ENCODE results near the gene DUSP22. TPM values are rescaled to one million over a fixed set of nuclear protein-coding genes. Genes with fewer than 3 reads are reported as not detected.

DUSP22 gene
- total RNA-seq, 6 donors from 2014 or later, result 49.9 to 108 (median 63.8) TPM

DNA sequence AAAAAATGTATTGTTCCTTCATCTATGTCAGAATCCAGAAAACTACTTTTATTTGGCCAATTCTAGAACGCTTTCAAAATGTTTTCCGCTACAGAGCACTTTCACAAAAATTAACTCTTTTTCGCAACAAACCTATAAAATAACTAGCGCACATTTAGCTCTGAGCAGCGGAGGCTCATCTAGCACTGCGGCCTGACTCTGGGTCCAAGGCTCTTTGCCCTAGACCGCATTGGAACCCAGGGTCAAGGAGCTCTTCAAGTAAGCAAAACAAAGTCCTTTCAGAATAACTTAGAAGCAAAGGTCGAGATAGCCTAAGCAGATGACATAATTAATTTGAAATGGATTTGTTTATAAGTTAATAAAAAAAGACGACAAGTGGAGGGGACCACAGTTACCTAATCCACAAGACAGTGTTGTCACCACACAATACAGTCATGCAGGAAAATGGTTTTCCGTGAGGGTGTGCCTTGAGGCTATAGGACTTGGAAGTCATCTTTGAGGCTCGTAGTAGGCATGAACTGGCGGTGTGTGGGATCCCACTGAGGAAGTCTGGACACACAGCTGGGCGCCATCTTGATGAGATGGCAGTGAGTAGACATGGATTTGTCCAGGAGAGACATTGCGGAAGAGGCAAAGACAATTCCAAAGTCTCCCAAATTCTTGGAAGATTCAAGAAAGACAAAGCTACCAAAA, 70.1 kb downstream of the DUSP22 start:
- no peaks in the 10 kb centered on the region for H3K4me1 ChIP-seq
- 82 to 84% methylated on average over 14 of the region's 14 CpGs for WGBS, 2 donors
- DNase-seq, result no peak
- H3K4me3 ChIP-seq, result no peak overlapping the region
- no peak for ATAC-seq (ENCODE audit: low FRiP score in 2 of 2)
- H3K9me3 ChIP-seq, result peaks cover 0 to 10% (median 0%) of the 10 kb centered on the region in 4 donors
- H3K27ac ChIP-seq, result no peak overlapping the region
- H3K36me3 ChIP-seq, result no peaks in the 10 kb centered on the region
- no peaks in the 10 kb centered on the region for H3K27me3 ChIP-seq
- no peak for TF ChIP-seq POLR2A (IDR thresholded peaks at IDR 0.05)
- TF ChIP-seq, protein P1, sequence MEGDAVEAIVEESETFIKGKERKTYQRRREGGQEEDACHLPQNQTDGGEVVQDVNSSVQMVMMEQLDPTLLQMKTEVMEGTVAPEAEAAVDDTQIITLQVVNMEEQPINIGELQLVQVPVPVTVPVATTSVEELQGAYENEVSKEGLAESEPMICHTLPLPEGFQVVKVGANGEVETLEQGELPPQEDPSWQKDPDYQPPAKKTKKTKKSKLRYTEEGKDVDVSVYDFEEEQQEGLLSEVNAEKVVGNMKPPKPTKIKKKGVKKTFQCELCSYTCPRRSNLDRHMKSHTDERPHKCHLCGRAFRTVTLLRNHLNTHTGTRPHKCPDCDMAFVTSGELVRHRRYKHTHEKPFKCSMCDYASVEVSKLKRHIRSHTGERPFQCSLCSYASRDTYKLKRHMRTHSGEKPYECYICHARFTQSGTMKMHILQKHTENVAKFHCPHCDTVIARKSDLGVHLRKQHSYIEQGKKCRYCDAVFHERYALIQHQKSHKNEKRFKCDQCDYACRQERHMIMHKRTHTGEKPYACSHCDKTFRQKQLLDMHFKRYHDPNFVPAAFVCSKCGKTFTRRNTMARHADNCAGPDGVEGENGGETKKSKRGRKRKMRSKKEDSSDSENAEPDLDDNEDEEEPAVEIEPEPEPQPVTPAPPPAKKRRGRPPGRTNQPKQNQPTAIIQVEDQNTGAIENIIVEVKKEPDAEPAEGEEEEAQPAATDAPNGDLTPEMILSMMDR (IDR thresholded peaks at IDR 0.05), result no peak
- TF ChIP-seq EP300 (IDR thresholded peaks at IDR 0.05), result no peak
- no peak for TF ChIP-seq POLR2AphosphoS5 (IDR thresholded peaks at IDR 0.05)

DNA sequence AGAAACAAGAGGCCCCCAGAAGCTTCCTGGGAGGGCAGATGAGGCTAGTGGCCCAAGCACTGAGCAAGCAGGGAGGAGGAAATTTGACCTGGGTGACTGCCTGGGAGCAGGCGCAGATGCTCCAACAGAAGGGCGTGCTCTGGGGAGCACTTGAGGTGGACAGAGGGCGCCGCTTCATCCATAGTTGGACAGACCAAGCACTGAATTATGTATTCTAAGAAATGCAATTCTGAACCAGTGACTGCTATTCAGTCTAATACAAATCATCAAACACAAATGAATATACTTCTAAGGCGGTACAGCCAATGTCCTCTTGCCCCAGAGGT, 70.6 kb downstream of the DUSP22 start:
- TF ChIP-seq POLR2AphosphoS5 (IDR thresholded peaks at IDR 0.05) (no peak), POLR2A (IDR thresholded peaks at IDR 0.05) (no peak), EP300 (IDR thresholded peaks at IDR 0.05) (no peak)
- TF ChIP-seq, protein P1 (IDR thresholded peaks at IDR 0.05), result no peak
- Histone ChIP-seq H3K9me3 (peaks cover 0 to 10% (median 0%) of the 10 kb centered on the region in 4 donors), H3K36me3 (no peaks in the 10 kb centered on the region), H3K4me3 (no peak overlapping the region), H3K4me1 (no peaks in the 10 kb centered on the region), H3K27ac (no peak overlapping the region), H3K27me3 (no peaks in the 10 kb centered on the region)
- no peak for ATAC-seq (ENCODE audit: low FRiP score in 2 of 2)
- 73 to 86% methylated on average over 5 of the region's 5 CpGs for WGBS, 2 donors
- DNase-seq, result no peak

DNA sequence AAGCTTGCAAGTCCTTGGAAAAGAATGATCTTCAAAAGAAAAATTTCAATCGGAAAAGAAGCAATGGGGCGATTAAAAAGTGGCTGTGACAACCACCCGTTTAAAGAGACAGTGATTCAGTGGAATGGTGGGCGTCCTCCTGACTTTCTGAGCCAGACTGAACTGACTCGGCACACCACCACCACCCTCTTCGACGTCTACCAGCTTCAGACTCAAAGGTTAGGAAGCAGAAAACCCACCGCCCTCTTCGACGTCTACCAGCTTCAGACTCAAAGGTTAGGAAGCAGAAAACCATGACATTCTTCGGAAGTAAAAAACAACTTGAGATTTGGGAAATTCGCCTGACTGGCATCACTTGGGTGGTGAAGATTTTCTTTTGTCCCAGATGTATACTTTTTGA, 71.0 kb downstream of the DUSP22 start:
- TF ChIP-seq POLR2AphosphoS5 (IDR thresholded peaks at IDR 0.05) (no peak), EP300 (IDR thresholded peaks at IDR 0.05) (no peak), POLR2A (IDR thresholded peaks at IDR 0.05) (no peak)
- TF ChIP-seq, protein P1 (IDR thresholded peaks at IDR 0.05), result no peak
- Histone ChIP-seq H3K27ac (no peak overlapping the region), H3K4me3 (no peak overlapping the region), H3K9me3 (peaks cover 0 to 10% (median 0%) of the 10 kb centered on the region in 4 donors), H3K36me3 (no peaks in the 10 kb centered on the region), H3K4me1 (no peaks in the 10 kb centered on the region), H3K27me3 (no peaks in the 10 kb centered on the region)
- ATAC-seq (ENCODE audit: low FRiP score in 2 of 2), result no peak
- DNase-seq, result no peak
- WGBS, 2 donors, result 87 to 92% methylated on average over 12 of the region's 12 CpGs

DNA sequence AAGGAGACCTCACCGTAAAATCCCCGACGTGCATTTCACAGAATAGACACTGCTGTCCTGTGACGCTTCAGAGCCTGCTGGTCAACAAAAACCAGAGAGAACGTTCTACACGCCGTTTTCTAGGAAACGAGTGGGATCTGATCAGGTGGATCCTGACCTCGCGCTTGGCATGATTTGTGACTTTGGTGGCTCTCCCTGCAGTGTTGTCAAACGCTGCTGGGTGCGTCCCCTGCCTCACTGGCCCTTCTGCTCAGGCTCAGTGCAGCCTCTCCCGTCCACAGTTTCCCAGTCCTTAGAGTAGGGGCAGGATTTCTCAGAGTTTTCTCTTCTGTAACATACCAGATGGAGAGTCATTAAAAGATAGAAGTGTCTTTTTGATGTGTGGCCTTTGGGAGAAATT, 71.6 kb downstream of the DUSP22 start:
- TF ChIP-seq POLR2AphosphoS5 (IDR thresholded peaks at IDR 0.05) (no peak), EP300 (IDR thresholded peaks at IDR 0.05) (no peak), POLR2A (IDR thresholded peaks at IDR 0.05) (no peak)
- TF ChIP-seq, protein P1 (IDR thresholded peaks at IDR 0.05), result no peak
- peaks cover 0 to 10% (median 0%) of the 10 kb centered on the region in 4 donors for H3K9me3 ChIP-seq
- no peaks in the 10 kb centered on the region for H3K36me3 ChIP-seq
- WGBS, 2 donors, result 91 to 92% methylated on average over 13 of the region's 13 CpGs
- no peak overlapping the region for H3K27ac ChIP-seq
- no peak for DNase-seq
- H3K4me3 ChIP-seq, result no peak overlapping the region
- no peak for ATAC-seq (ENCODE audit: low FRiP score in 2 of 2)
- no peaks in the 10 kb centered on the region for H3K27me3 ChIP-seq
- no peaks in the 10 kb centered on the region for H3K4me1 ChIP-seq

Measured in upper lobe of left lung (tissue), 6 donors.